ENCODE results near the gene WWOX.

GRCh38 chr16:78218279-78218678 lies 118.8 kb downstream of the WWOX start:
- TF ChIP-seq, protein P1, sequence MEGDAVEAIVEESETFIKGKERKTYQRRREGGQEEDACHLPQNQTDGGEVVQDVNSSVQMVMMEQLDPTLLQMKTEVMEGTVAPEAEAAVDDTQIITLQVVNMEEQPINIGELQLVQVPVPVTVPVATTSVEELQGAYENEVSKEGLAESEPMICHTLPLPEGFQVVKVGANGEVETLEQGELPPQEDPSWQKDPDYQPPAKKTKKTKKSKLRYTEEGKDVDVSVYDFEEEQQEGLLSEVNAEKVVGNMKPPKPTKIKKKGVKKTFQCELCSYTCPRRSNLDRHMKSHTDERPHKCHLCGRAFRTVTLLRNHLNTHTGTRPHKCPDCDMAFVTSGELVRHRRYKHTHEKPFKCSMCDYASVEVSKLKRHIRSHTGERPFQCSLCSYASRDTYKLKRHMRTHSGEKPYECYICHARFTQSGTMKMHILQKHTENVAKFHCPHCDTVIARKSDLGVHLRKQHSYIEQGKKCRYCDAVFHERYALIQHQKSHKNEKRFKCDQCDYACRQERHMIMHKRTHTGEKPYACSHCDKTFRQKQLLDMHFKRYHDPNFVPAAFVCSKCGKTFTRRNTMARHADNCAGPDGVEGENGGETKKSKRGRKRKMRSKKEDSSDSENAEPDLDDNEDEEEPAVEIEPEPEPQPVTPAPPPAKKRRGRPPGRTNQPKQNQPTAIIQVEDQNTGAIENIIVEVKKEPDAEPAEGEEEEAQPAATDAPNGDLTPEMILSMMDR (IDR thresholded peaks at IDR 0.05; ENCODE audit: borderline replicate concordance, extremely low read depth, low read length, poor library complexity, severe bottlenecking), result no peak
- no peak for TF ChIP-seq EZH2 (IDR thresholded peaks at IDR 0.05; ENCODE audit: borderline replicate concordance, low read depth, low read length, severe bottlenecking)
